B cell (primary cell): Measurements from ENCODE around the gene TDO2. TPM values are rescaled to one million over a fixed set of nuclear protein-coding genes. Genes with fewer than 3 reads are reported as not detected.

ENCODE experiments used
- ATAC-seq: fragments of 200-7000 bp; cut with Tn5 transposase; one replicate; pipeline ENCODE4 v1.10.0; 2021; ENCODE audit warnings: low read depth, mild to moderate bottlenecking, moderate number of reproducible peaks, moderate library complexity
- CTCF ChIA-PET: fragments of 350-600 bp; sonication (Branson Sonifier 250); formaldehyde crosslinking; loops from one replicate; lab custom pipeline; 2021; ENCODE audit warnings: antibody characterized with exemption, inconsistent platforms; lab: Charles Lee
- POLR2A ChIA-PET: fragments of 350-600 bp; sonication (Branson Sonifier 250); formaldehyde crosslinking; loops from one replicate; lab custom pipeline; 2021; ENCODE audit warnings: antibody characterized with exemption; lab: Charles Lee
- DNase-seq: peaks from one replicate; pipeline ENCODE4 v3.0.0; 2013
- H2AFZ ChIP-seq: 2 replicates; pipeline ENCODE4 v1.6.1; 2012; ENCODE audit warnings: mild to moderate bottlenecking, low read depth, low read length; ENCODE audit not compliant: insufficient read depth, poor library complexity, severe bottlenecking
- H3K27ac ChIP-seq, 2 donors: 1 replicate in 1 of 2; 2 replicates in 1 of 2; pipeline ENCODE4 v1.5.1; 2012 to 2013; ENCODE audit warnings: low read length in 2 of 2, mild to moderate bottlenecking in 2 of 2, moderate library complexity in 1 of 2
- H3K27me3 ChIP-seq, 4 experiments: fragments of 200-600 bp in 1 of 4; sonication (generic) in 1 of 4; replicated peaks in 1 of 4; 1 replicate in 2 of 4; 2 replicates in 2 of 4; pipeline versions ENCODE4 v1.6.1 to v1.7.0; 2013 to 2016; ENCODE audit warnings: low read length in 3 of 4, mild to moderate bottlenecking in 2 of 4, mixed read lengths in 1 of 4, moderate library complexity in 1 of 4; ENCODE audit not compliant: insufficient read depth in 4 of 4, control insufficient read depth in 3 of 4; ENCODE audit errors: control extremely low read depth in 1 of 4
- H3K36me3 ChIP-seq, 2 experiments: replicated peaks in 1 of 2; 1 replicate in 1 of 2; 2 replicates in 1 of 2; pipeline versions ENCODE4 v1.6.1 to v1.7.1; 2013; ENCODE audit warnings: low read length in 1 of 2; ENCODE audit not compliant: insufficient read depth in 2 of 2, control insufficient read depth in 1 of 2; ENCODE audit errors: control extremely low read depth in 1 of 2, extremely low read depth in 1 of 2
- H3K4me1 ChIP-seq, 2 donors: fragments of 200-600 bp in 1 of 2; sonication (generic) in 1 of 2; 1 replicate in 1 of 2; 2 replicates in 1 of 2; pipeline versions ENCODE4 v1.5.1 to v1.6.1; 2013 to 2017; ENCODE audit warnings: low read length in 2 of 2; ENCODE audit not compliant: control insufficient read depth in 2 of 2, insufficient read depth in 2 of 2
- H3K4me2 ChIP-seq: replicated peaks from 2 replicates; pipeline ENCODE3; 2012; ENCODE audit warnings: mild to moderate bottlenecking, low read depth, low read length; ENCODE audit not compliant: poor library complexity, severe bottlenecking
- H3K4me3 ChIP-seq, 5 experiments: fragments of 200-600 bp in 1 of 5; sonication (generic) in 1 of 5; 1 replicate in 3 of 5; 2 replicates in 2 of 5; pipeline versions ENCODE4 v1.5.1 to v1.7.0; 2011 to 2016; ENCODE audit warnings: low read length in 4 of 5, mild to moderate bottlenecking in 4 of 5, low read depth in 2 of 5, control low read depth in 1 of 5, moderate library complexity in 1 of 5; ENCODE audit not compliant: insufficient read depth in 1 of 5; ENCODE audit errors: control extremely low read depth in 1 of 5, extremely low read depth in 1 of 5
- H3K79me2 ChIP-seq: fragments of 200-600 bp; sonication (generic); one replicate; pipeline ENCODE4 v1.6.0; 2016; ENCODE audit warnings: low read length; ENCODE audit not compliant: control insufficient read depth, insufficient read depth
- H3K9ac ChIP-seq: fragments of 200-600 bp; sonication (generic); 2 replicates; pipeline ENCODE4 v1.6.1; 2017; ENCODE audit warnings: mild to moderate bottlenecking, low read length, moderate library complexity
- H3K9me3 ChIP-seq, 3 donors: one replicate each; pipeline versions ENCODE4 v1.6.1 to v1.7.1; 2013; ENCODE audit warnings: low read length in 2 of 3; ENCODE audit not compliant: control insufficient read depth in 2 of 3, insufficient read depth in 1 of 3; ENCODE audit errors: control extremely low read depth in 1 of 3
- H4K20me1 ChIP-seq: 2 replicates; pipeline ENCODE4 v1.6.0; 2012; ENCODE audit warnings: mild to moderate bottlenecking, low read length; ENCODE audit not compliant: insufficient read depth, control insufficient read depth, poor library complexity, severe bottlenecking
- H3K27ac Mint-ChIP-seq: one replicate; pipeline ENCODE4 v1.8.0; 2021; ENCODE audit warnings: mixed read lengths
- H3K27me3 Mint-ChIP-seq: one replicate; pipeline ENCODE4 v1.8.0; 2021; ENCODE audit warnings: mixed read lengths
- H3K4me1 Mint-ChIP-seq: one replicate; pipeline ENCODE4 v1.8.0; 2021; ENCODE audit warnings: mixed read lengths
- H3K4me3 Mint-ChIP-seq: one replicate; pipeline ENCODE4 v1.8.0; 2021; ENCODE audit warnings: mixed read lengths
- H3K9me3 Mint-ChIP-seq: one replicate; pipeline ENCODE4 v1.8.0; 2022; ENCODE audit warnings: mixed read lengths; ENCODE audit not compliant: insufficient read depth
- EZH2 ChIP-seq: IDR thresholded peaks from 2 replicates; pipeline ENCODE4 v1.6.1; 2012; ENCODE audit warnings: borderline replicate concordance, low read depth, mild to moderate bottlenecking, moderate library complexity, low read length; ENCODE audit not compliant: insufficient read depth, poor library complexity, severe bottlenecking
- WGBS: methylation state at CpG from one replicate; pipeline ENCODE4 v1.1.5; 2013; ENCODE audit warnings: missing lambda C conversion rate; ENCODE audit not compliant: insufficient coverage; 5-methylcytosine and 5-hydroxymethylcytosine counted together
- intact Hi-C: fragments of 100-400 bp; cut with micrococcal nuclease; formaldehyde crosslinking; loops from one replicate; pipeline ENCODE4 v1.10.0; 2022
- polyA plus RNA-seq: library from polyadenylated mRNA; depleted of rRNA; stranded (reverse); fragments of >200 nt; gene quantifications from 2 replicates; pipeline ENCODE4 v1.2.3, GENCODE V29; 2012
- total RNA-seq, 2 donors: library from RNA; stranded (reverse); fragments of 120-200 nt in 1 of 2; gene quantifications; 1 replicate in 1 of 2; 2 replicates in 1 of 2; pipeline versions ENCODE4 v1.2.3 to v1.2.4, GENCODE V29; 2013 to 2022
- TF ChIP-seq, protein P1 (sequence below): fragments of 200-600 bp; IDR thresholded peaks from one replicate; pipeline ENCODE4 v1.8.0; 2022; ENCODE audit warnings: antibody characterized with exemption, mild to moderate bottlenecking

TDO2 gene
- total and polyA plus RNA-seq, 2 donors (not counting 1 experiment from before 2014, with no cell fraction given), result not detected

DNA sequence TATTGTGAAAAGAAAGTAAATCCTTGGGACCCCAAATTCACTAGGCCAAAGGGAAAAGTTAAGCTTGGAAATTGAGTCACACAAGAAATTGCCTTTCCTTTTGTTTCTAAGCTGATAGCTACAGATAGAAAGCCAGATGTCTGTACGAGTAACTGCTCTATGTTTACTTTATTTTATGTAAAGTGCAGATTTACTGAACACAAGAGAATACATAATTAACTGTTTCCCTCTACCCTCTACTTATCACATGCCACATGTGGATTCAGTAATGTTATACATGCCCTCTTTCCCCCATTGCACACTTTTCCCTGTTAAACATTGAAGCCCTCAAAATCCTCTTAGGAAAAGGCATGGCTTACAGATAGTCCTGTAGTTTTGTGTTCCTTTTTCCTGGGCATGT lies 16.5 kb upstream of the TDO2 start:
- Histone ChIP-seq H3K9ac (no peak overlapping the region), H3K36me3 (no peaks in the 10 kb centered on the region), H3K4me3 (no peak overlapping the region), H2AFZ (no peak overlapping the region), H3K79me2 (no peaks in the 10 kb centered on the region), H3K4me1 (no peaks in the 10 kb centered on the region), H3K27ac (no peak overlapping the region), H3K4me2 (no peak overlapping the region), H3K9me3 (no peaks in the 10 kb centered on the region), H4K20me1 (no peaks in the 10 kb centered on the region), H3K27me3 (peaks cover 0 to 2% (median 0%) of the 10 kb centered on the region in 4 experiments)
- ChIA-PET CTCF (interaction anchor here (0.5 kb wide), 1 partner anchor 41 kb away, joined by 6 read pairs; no protein-coding TSS in a partner anchor), POLR2A (no interaction called here)
- H3K9me3 Mint-ChIP-seq, result no peaks in the 10 kb centered on the region
- no CpG with 5 or more reads among the region's 1 CpG for WGBS
- H3K4me3 Mint-ChIP-seq, result no peak overlapping the region
- intact Hi-C loops, result no loop called here
- ATAC-seq (no peak), DNase-seq (no peak)
- no peak for TF ChIP-seq EZH2
- TF ChIP-seq, protein P1, sequence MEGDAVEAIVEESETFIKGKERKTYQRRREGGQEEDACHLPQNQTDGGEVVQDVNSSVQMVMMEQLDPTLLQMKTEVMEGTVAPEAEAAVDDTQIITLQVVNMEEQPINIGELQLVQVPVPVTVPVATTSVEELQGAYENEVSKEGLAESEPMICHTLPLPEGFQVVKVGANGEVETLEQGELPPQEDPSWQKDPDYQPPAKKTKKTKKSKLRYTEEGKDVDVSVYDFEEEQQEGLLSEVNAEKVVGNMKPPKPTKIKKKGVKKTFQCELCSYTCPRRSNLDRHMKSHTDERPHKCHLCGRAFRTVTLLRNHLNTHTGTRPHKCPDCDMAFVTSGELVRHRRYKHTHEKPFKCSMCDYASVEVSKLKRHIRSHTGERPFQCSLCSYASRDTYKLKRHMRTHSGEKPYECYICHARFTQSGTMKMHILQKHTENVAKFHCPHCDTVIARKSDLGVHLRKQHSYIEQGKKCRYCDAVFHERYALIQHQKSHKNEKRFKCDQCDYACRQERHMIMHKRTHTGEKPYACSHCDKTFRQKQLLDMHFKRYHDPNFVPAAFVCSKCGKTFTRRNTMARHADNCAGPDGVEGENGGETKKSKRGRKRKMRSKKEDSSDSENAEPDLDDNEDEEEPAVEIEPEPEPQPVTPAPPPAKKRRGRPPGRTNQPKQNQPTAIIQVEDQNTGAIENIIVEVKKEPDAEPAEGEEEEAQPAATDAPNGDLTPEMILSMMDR, result no peak
- H3K27me3 Mint-ChIP-seq, result no peaks in the 10 kb centered on the region
- no peak overlapping the region for H3K27ac Mint-ChIP-seq
- no peaks in the 10 kb centered on the region for H3K4me1 Mint-ChIP-seq

DNA sequence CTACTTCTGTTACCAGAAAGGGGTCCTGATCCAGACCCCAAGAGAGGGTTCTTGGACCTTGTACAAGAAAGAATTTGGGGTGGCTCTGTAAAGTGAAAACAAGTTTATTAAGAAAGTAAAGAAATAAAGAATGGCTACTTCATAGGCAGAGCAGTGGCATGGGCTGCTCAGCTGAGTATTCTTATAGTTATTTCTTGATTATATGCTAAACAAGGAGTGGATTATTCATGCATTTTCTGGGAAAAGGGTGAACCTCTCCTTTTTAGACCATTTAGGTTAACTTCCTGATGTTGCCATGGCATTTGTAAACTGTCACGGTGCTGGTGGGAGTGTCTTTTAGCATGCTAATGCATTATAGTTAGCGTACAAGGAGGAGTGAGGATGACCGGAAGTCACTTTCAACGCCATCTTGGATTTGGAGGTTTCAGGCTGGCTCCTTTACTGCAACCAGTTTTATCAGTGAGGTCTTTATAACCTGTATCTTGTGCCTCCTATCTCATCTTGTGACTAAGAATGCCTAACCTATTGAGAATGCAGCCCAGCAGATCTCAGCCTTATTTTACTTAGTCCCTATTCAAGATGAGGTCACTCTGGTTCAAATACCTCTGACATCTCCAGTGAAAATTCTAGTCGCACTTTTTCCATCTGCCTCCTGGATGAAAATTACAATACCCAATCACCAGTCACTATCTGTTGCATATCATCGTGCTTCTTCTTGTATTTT lies 15.5 kb upstream of the TDO2 start:
- H3K27ac Mint-ChIP-seq, result no peak overlapping the region
- H3K4me3 Mint-ChIP-seq, result no peak overlapping the region

More for the DNA sequence above, 15.5 kb upstream of the TDO2 start:
- POLR2A ChIA-PET, result no interaction called here
- Histone ChIP-seq H3K4me1 (no peaks in the 10 kb centered on the region), H3K9me3 (no peaks in the 10 kb centered on the region), H3K4me3 (no peak overlapping the region), H4K20me1 (no peaks in the 10 kb centered on the region), H3K27me3 (peaks cover 0 to 2% (median 0%) of the 10 kb centered on the region in 4 experiments), H2AFZ (no peak overlapping the region), H3K79me2 (no peaks in the 10 kb centered on the region), H3K36me3 (no peaks in the 10 kb centered on the region), H3K27ac (no peak overlapping the region), H3K9ac (no peak overlapping the region), H3K4me2 (no peak overlapping the region)
- TF ChIP-seq, protein P1, result no peak
- no peak for TF ChIP-seq EZH2
- no peaks in the 10 kb centered on the region for H3K27me3 Mint-ChIP-seq
- H3K9me3 Mint-ChIP-seq, result no peaks in the 10 kb centered on the region
- 74% methylated on average over 4 of the region's 6 CpGs for WGBS
- ATAC-seq, result no peak
- no peak for DNase-seq
- no peaks in the 10 kb centered on the region for H3K4me1 Mint-ChIP-seq
- CTCF ChIA-PET, result no interaction called here
- intact Hi-C loops, result no loop called here
